ENCODE measurements around the gene CTSW.
A peak's percentile ranks its signal among the peaks of the same experiment; 100 is the strongest.

Gene CTSW

DNA sequence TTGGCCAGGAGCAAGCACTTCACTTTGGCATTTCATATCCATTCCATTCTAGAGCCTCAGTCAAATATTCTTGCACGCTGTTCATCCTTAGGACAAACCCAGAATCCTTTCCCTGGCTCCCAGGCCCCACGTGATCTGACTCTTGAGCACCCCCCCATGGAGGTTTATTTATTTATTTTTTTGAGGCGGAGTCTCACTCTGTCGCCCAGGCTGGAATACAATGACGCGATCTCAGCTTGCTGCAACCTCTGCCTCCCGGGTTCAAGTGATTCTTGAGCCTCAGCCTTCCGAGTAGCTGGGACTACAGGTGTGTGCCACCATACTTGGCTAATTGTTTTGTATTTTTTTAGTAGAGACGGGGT lies 52.9 kb downstream of the CTSW start:
- DNase-seq = peak; percentile 46

Measured in NCI-H146 (cell line).